Measurements from ENCODE around the gene AFF1. TPM values are rescaled to one million over a fixed set of nuclear protein-coding genes. Genes with fewer than 3 reads are reported as not detected.
A peak's percentile ranks its signal among the peaks of the same experiment; 100 is the strongest.

The AFF1 gene
- total RNA-seq, 1 experiment from 2014 or later, result 23.9 TPM

GRCh38 chr4:87065021-87065420 is 130.2 kb downstream of the AFF1 start:
- in situ Hi-C loops (cut with HindIII; ENCODE audit: low pct_unique_long_range_greater_than_20kb, low sequenced_read_pairs), result no loop called here
- TF ChIP-seq SIN3A (IDR thresholded peaks at IDR 0.05; ENCODE audit: borderline replicate concordance, insufficient read depth, low read depth, low read length) (no peak), POLR2AphosphoS5 (IDR thresholded peaks at IDR 0.05; ENCODE audit: low read depth, low read length) (no peak), CTCF (IDR thresholded peaks at IDR 0.05) (no peak), REST (IDR thresholded peaks at IDR 0.05; ENCODE audit: insufficient read depth in 1 of 2, low read depth in 2 of 2, low read length in 1 of 2) (no peak), TCF7L2 (IDR thresholded peaks at IDR 0.05; ENCODE audit: low read depth, low read length) (no peak)
- BruUV-seq (replicated peaks), result no TSS peak
- intact Hi-C loops (cut with micrococcal nuclease; ENCODE audit: unreplicated experiment), result no loop called here
- Histone ChIP-seq H3K4me1 (ENCODE audit: control insufficient read depth, insufficient read depth, low read length) (peaks cover 4% of the 10 kb centered on the region), H3K9me3 (ENCODE audit: control insufficient read depth, insufficient read depth, low read depth, low read length) (no peaks in the 10 kb centered on the region), H3K4me3 (ENCODE audit: low read depth in 2 of 2, low read length in 2 of 2) (no peak overlapping the region), H3K27me3 (ENCODE audit: control insufficient read depth, insufficient read depth, low read length) (no peaks in the 10 kb centered on the region), H3K27ac (ENCODE audit: low read length) (no peak overlapping the region), H3K36me3 (ENCODE audit: control insufficient read depth, insufficient read depth, low read length) (no peaks in the 10 kb centered on the region)
- ChIA-PET POLR2A (no interaction called here), CTCF (no interaction called here)
- ATAC-seq (no peak), DNase-seq (ENCODE audit: low read depth, low spot score) (no peak)

GRCh38 chr4:87066403-87067123 is 131.8 kb downstream of the AFF1 start:
- H3K4me1 ChIP-seq (ENCODE audit: control insufficient read depth, insufficient read depth, low read length), result no peaks in the 10 kb centered on the region; the same call in 1 of the 2 replicates
- peak; percentile 79 to 81 for TF ChIP-seq REST (IDR thresholded peaks at IDR 0.05; ENCODE audit: insufficient read depth in 1 of 2, low read depth in 2 of 2, low read length in 1 of 2)
- no peak for TF ChIP-seq POLR2AphosphoS5 (IDR thresholded peaks at IDR 0.05; ENCODE audit: low read depth, low read length)
- no peak overlapping the region for H3K27ac ChIP-seq (ENCODE audit: low read length)
- H3K36me3 ChIP-seq (ENCODE audit: control insufficient read depth, insufficient read depth, low read length), result no peaks in the 10 kb centered on the region
- no peak overlapping the region for H3K4me3 ChIP-seq (ENCODE audit: low read depth in 2 of 2, low read length in 2 of 2)
- POLR2A ChIA-PET, result no interaction called here
- DNase-seq (ENCODE audit: low read depth, low spot score) (no peak), ATAC-seq (no peak)
- intact Hi-C loops (cut with micrococcal nuclease; ENCODE audit: unreplicated experiment), result no loop called here
- CTCF ChIA-PET, result no interaction called here
- in situ Hi-C loops (cut with HindIII; ENCODE audit: low pct_unique_long_range_greater_than_20kb, low sequenced_read_pairs), result no loop called here
- H3K9me3 ChIP-seq (ENCODE audit: control insufficient read depth, insufficient read depth, low read depth, low read length), result no peaks in the 10 kb centered on the region
- no TSS peak for BruUV-seq (replicated peaks)
- no peaks in the 10 kb centered on the region for H3K27me3 ChIP-seq (ENCODE audit: control insufficient read depth, insufficient read depth, low read length)

Measured in Panc1 (cell line).